H9 (cell line): ENCODE results near the gene MPST. TPM values are rescaled to one million over a fixed set of nuclear protein-coding genes. Genes with fewer than 3 reads are reported as not detected.

Experiments
- DNase-seq: peaks from one replicate; pipeline ENCODE4 v3.0.0-alpha.2; 2017
- H2AFZ ChIP-seq: one replicate; pipeline ENCODE4 v1.6.1; 2013; ENCODE audit warnings: mild to moderate bottlenecking, low read length, control low read depth, moderate library complexity
- H2AK5ac ChIP-seq: 2 replicates; pipeline ENCODE4 v1.6.1; 2013; ENCODE audit warnings: low read length, control low read depth, mixed read lengths; ENCODE audit not compliant: insufficient read length
- H2BK120ac ChIP-seq: one replicate; pipeline ENCODE4 v1.6.1; 2013; ENCODE audit warnings: low read depth, mild to moderate bottlenecking, low read length, control low read depth, inconsistent platforms; ENCODE audit not compliant: poor library complexity, severe bottlenecking
- H2BK12ac ChIP-seq: 2 replicates; pipeline ENCODE4 v1.6.1; 2013; ENCODE audit warnings: low read length, control low read depth, mixed read lengths, low read depth; ENCODE audit not compliant: insufficient read length
- H2BK15ac ChIP-seq: 2 replicates; pipeline ENCODE4 v1.6.1; 2013; ENCODE audit warnings: low read depth, low read length, control low read depth
- H2BK20ac ChIP-seq: one replicate; pipeline ENCODE4 v1.6.1; 2013; ENCODE audit warnings: low read depth, mild to moderate bottlenecking, low read length, control low read depth, inconsistent platforms; ENCODE audit not compliant: poor library complexity, severe bottlenecking
- H2BK5ac ChIP-seq: 2 replicates; pipeline ENCODE4 v1.6.1; 2013; ENCODE audit warnings: low read length, control low read depth, mixed read lengths; ENCODE audit not compliant: insufficient read length
- H3K14ac ChIP-seq: 2 replicates; pipeline ENCODE4 v1.6.1; 2013; ENCODE audit warnings: low read length, control low read depth; ENCODE audit not compliant: insufficient read depth
- H3K18ac ChIP-seq: 2 replicates; pipeline ENCODE4 v1.6.1; 2013; ENCODE audit warnings: low read depth, mild to moderate bottlenecking, mixed read lengths, low read length, control low read depth; ENCODE audit not compliant: insufficient read length
- H3K23ac ChIP-seq: 2 replicates; pipeline ENCODE4 v1.6.1; 2013; ENCODE audit warnings: low read length, control low read depth, mixed read lengths, low read depth; ENCODE audit not compliant: insufficient read length
- H3K23me2 ChIP-seq: 2 replicates; pipeline ENCODE4 v1.6.1; 2013; ENCODE audit warnings: low read depth, mild to moderate bottlenecking, mixed read lengths, low read length, control low read depth; ENCODE audit not compliant: insufficient read length, poor library complexity, severe bottlenecking
- H3K27ac ChIP-seq: 2 replicates; pipeline ENCODE4 v1.5.1; 2013; ENCODE audit warnings: low read length, control low read depth, mixed read lengths, low read depth; ENCODE audit not compliant: insufficient read length
- H3K27me3 ChIP-seq: 2 replicates; pipeline ENCODE4 v1.6.1; 2013; ENCODE audit warnings: low read length, control low read depth, inconsistent platforms; ENCODE audit not compliant: insufficient read depth
- H3K4ac ChIP-seq: 2 replicates; pipeline ENCODE4 v1.6.1; 2013; ENCODE audit warnings: low read depth, mild to moderate bottlenecking, control low read depth, inconsistent platforms, low read length, moderate library complexity
- H3K4me1 ChIP-seq: 2 replicates; pipeline ENCODE4 v1.6.1; 2013; ENCODE audit warnings: low read length, control low read depth, inconsistent platforms; ENCODE audit not compliant: insufficient read depth
- H3K4me2 ChIP-seq: 2 replicates; pipeline ENCODE4 v1.6.1; 2013; ENCODE audit warnings: low read length, control low read depth, mixed read lengths; ENCODE audit not compliant: insufficient read length, insufficient read depth
- H3K56ac ChIP-seq: 2 replicates; pipeline ENCODE4 v1.6.1; 2013; ENCODE audit warnings: low read depth, mild to moderate bottlenecking, mixed read lengths, low read length, control low read depth; ENCODE audit not compliant: insufficient read length
- H3K79me1 ChIP-seq: 2 replicates; pipeline ENCODE4 v1.6.1; 2013; ENCODE audit warnings: low read depth, mild to moderate bottlenecking, moderate library complexity, low read length, control low read depth, inconsistent platforms; ENCODE audit not compliant: insufficient read depth, poor library complexity, severe bottlenecking
- H3K79me2 ChIP-seq: 2 replicates; pipeline ENCODE4 v1.6.1; 2013; ENCODE audit warnings: low read length, control low read depth, inconsistent platforms; ENCODE audit not compliant: insufficient read depth
- H3K9ac ChIP-seq: 2 replicates; pipeline ENCODE4 v1.6.1; 2013; ENCODE audit warnings: low read length, control low read depth, mixed read lengths; ENCODE audit not compliant: insufficient read length; ENCODE audit errors: extremely low read depth
- H3K9me3 ChIP-seq: one replicate; pipeline ENCODE4 v1.6.1; 2013; ENCODE audit warnings: low read depth, low read length, inconsistent platforms; ENCODE audit not compliant: control insufficient read depth
- H3T11ph ChIP-seq: one replicate; pipeline ENCODE4 v1.6.1; 2013; ENCODE audit warnings: mild to moderate bottlenecking, low read length, control low read depth, inconsistent platforms
- H4K20me1 ChIP-seq: one replicate; pipeline ENCODE4 v1.6.1; 2013; ENCODE audit not compliant: control insufficient read depth, insufficient read length, insufficient read depth
- H4K5ac ChIP-seq: 2 replicates; pipeline ENCODE4 v1.6.1; 2013; ENCODE audit warnings: low read depth, mild to moderate bottlenecking, mixed read lengths, low read length, control low read depth; ENCODE audit not compliant: insufficient read length
- H4K8ac ChIP-seq: replicated peaks from 2 replicates; pipeline ENCODE4 v1.6.1; 2013; ENCODE audit warnings: low read length, control low read depth, mixed read lengths, low read depth; ENCODE audit not compliant: insufficient read length
- H4K91ac ChIP-seq: 2 replicates; pipeline ENCODE4 v1.6.1; 2013; ENCODE audit warnings: low read depth, mild to moderate bottlenecking, moderate library complexity, mixed read lengths, low read length, control low read depth; ENCODE audit not compliant: insufficient read length
- H3K27ac Mint-ChIP-seq, 3 experiments: 2 replicates in 2 of 3; 3 replicates in 1 of 3; pipeline ENCODE4 v1.8.0; 2020 to 2021; ENCODE audit warnings: mixed read lengths in 3 of 3, mild to moderate bottlenecking in 1 of 3, moderate library complexity in 1 of 3
- H3K27me3 Mint-ChIP-seq: 2 replicates; pipeline ENCODE4 v1.8.0; 2021; ENCODE audit warnings: low read depth, mild to moderate bottlenecking, moderate library complexity, mixed read lengths
- H3K36me3 Mint-ChIP-seq, 3 experiments: 2 replicates in 2 of 3; 3 replicates in 1 of 3; pipeline ENCODE4 v1.8.0; 2020 to 2021; ENCODE audit warnings: low read depth in 3 of 3, mixed read lengths in 3 of 3; ENCODE audit not compliant: insufficient read depth in 1 of 3
- H3K4me1 Mint-ChIP-seq, 2 experiments: 2 replicates each; pipeline ENCODE4 v1.8.0; 2020; ENCODE audit warnings: mixed read lengths in 2 of 2
- H3K4me3 Mint-ChIP-seq, 2 experiments: 2 replicates in 1 of 2; 3 replicates in 1 of 2; pipeline ENCODE4 v1.8.0; 2020 to 2021; ENCODE audit warnings: mild to moderate bottlenecking in 2 of 2, mixed read lengths in 2 of 2, moderate library complexity in 1 of 2
- H3K9me3 Mint-ChIP-seq, 2 experiments: 2 replicates in 1 of 2; 3 replicates in 1 of 2; pipeline ENCODE4 v1.8.0; 2020; ENCODE audit warnings: mild to moderate bottlenecking in 2 of 2, mixed read lengths in 2 of 2, moderate library complexity in 1 of 2
- CTCF ChIP-seq: fragments of 200-600 bp; sonication (generic); conservative IDR thresholded peaks from 3 replicates; pipeline ENCODE4 v1.8.0; 2021; ENCODE audit warnings: antibody characterized with exemption, mild to moderate bottlenecking
- WGBS: extraction: QIAGEN DNeasy Blood & Tissue Kit; methylation state at CpG from one replicate; pipeline ENCODE4 v1.1.7; 2013; ENCODE audit warnings: missing lambda C conversion rate, low lambda C conversion rate, mixed read lengths; ENCODE audit not compliant: insufficient read length; ENCODE audit errors: extremely low coverage; 5-methylcytosine and 5-hydroxymethylcytosine counted together
- total RNA-seq: library from RNA; stranded (reverse); gene quantifications from 2 replicates; pipeline ENCODE4 v1.2.1, GENCODE V29; 2021

The MPST gene
- total RNA-seq, 1 experiment from 2014 or later = 70.5 TPM

DNA sequence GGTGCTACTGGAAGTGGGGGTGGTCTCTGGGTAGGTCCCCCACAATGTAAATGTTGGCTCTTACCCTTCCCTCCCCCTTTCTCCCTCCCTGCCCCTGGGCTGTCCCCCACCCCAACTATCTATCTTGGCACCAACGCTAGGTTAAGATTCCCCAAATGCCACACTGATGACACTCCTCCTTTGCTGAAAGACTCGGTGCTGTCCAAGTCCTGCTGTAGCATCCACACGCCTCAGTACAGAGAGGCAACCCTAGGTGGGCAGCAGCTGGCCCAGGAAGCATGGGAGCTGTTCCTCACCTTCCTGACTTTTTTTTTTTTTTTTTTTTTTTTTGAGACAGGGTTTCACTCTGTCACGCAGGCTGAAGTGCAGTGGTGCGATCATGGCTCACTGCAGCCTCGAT is 28.6 kb downstream of the MPST start:
- WGBS = no CpG with 5 or more reads among the region's 6 CpGs
- Histone ChIP-seq H2BK15ac (no peak overlapping the region), H3K79me2 (no peaks in the 10 kb centered on the region), H2AFZ (no peak overlapping the region), H3K4ac (no peak overlapping the region), H3K56ac (no peak overlapping the region), H2BK12ac (no peak overlapping the region), H3K27me3 (no peaks in the 10 kb centered on the region; the same call in 1 of the 2 replicates), H4K91ac (no peak overlapping the region), H3K9ac (no peak overlapping the region), H3K23me2 (peaks cover 5% of the 10 kb centered on the region), H3K9me3 (no peaks in the 10 kb centered on the region), H4K8ac (no peak overlapping the region), H3T11ph (no peak overlapping the region), H3K14ac (no peak overlapping the region), H3K4me2 (no peak overlapping the region), H2BK120ac (no peak overlapping the region), H3K4me1 (no peaks in the 10 kb centered on the region), H2AK5ac (no peak overlapping the region), H3K27ac (no peak overlapping the region), H4K5ac (no peak overlapping the region), H4K20me1 (no peaks in the 10 kb centered on the region), H2BK20ac (no peak overlapping the region), H2BK5ac (no peak overlapping the region), H3K23ac (no peak overlapping the region), H3K79me1 (no peaks in the 10 kb centered on the region), H3K18ac (no peak overlapping the region)
- peaks cover 9 to 20% of the 10 kb centered on the region in 2 experiments for H3K4me1 Mint-ChIP-seq
- H3K9me3 Mint-ChIP-seq = no peaks in the 10 kb centered on the region; a peak in 1 of 5 replicates
- no peak for DNase-seq
- H3K27ac Mint-ChIP-seq = no peak overlapping the region; a peak in 1 of 7 replicates
- no peak overlapping the region for H3K4me3 Mint-ChIP-seq
- peaks cover 0 to under 1% (median 0%) of the 10 kb centered on the region in 3 experiments; a peak in 1 of 7 replicates for H3K36me3 Mint-ChIP-seq
- TF ChIP-seq CTCF = no peak
- H3K27me3 Mint-ChIP-seq = peaks cover 37% of the 10 kb centered on the region
